Stimulated activated CD8-positive, alpha-beta memory T cell treated with anti-CD3 and anti-CD28 coated beads, Interleukin-7, amount 100 ng/mL, for 48 hours (primary cell): ENCODE measurements around the gene FARS2.

Source experiments
- DNase-seq, 2 donors: peaks; one replicate each; pipeline ENCODE4 v3.0.0-alpha.2; 2020; ENCODE audit warnings: low read depth in 1 of 2; ENCODE audit errors: extremely low read depth in 1 of 2

FARS2 gene

GRCh38 chr6:5316951-5317350 is 55.6 kb downstream of the FARS2 start:
- no peak for DNase-seq

GRCh38 chr6:5318617-5319272 is 57.4 kb downstream of the FARS2 start:
- DNase-seq: no peak

DNA sequence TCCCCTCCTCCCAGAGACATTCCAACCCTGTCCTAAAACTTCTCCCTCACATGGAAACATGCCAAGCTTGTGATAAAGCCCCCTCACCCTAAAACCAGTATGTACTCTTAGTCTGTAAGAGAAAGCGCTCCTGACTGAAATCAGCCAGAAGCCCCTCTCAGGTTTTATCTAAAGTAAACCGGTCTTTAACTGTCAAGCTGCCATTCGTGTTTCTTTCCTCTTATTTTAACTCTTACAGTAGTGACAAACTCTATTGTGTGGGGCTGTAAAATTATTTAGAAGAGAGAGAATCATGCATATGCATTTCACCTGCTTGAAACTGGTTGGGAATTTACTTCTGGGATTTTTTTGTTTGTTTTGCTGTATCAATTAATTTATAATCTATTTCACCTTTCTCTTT is 62.7 kb downstream of the FARS2 start:
- no peak for DNase-seq

GRCh38 chr6:5325173-5325572 is 63.9 kb downstream of the FARS2 start:
- DNase-seq: no peak

- no peak for DNase-seq
Measured at GRCh38 chr6:5326022-5326641, 64.8 kb downstream of the FARS2 start.

DNA sequence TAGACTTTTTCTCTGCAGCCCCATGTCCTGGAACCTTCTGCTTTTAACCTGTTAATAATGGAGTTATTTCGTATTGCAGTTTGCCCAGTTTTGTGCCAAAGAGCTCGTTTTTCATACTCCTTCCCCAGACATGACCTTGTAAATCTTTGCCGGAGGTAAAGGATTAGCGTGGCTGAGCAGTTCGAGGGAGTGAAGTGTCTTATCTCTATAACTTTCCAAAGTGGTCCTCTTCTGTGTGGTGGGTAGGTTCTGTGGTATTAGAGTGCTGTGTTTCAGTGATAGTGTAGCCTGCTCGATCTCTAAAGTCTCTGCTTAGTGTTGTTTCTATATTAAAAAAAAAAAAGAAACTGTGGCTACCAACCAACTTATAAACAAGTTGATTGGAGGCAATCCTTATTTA is 67.5 kb downstream of the FARS2 start:
- DNase-seq: no peak

GRCh38 chr6:5331845-5332442 is 70.6 kb downstream of the FARS2 start:
- DNase-seq: no peak

DNA sequence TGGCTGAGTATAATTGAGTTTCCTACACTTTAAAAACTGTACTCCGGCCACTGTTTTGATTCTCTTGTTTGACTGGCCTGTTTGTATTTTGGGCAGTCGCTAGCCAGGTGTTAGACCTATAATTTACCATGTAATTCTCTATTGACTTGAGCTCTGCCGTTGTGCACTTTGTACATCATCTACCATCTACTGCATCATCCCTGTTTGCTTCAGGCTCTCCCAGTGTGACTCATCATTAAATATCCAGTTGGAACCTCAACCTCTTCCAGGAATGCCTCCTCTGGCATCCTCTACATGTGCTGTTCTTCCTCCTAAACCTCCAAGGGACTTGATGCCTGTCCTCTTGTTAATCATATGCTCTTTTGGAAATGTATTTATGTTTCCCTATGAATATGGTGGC is 72.3 kb downstream of the FARS2 start:
- no peak for DNase-seq

- DNase-seq: no peak
Measured at GRCh38 chr6:5334341-5334740, 73.0 kb downstream of the FARS2 start.

DNA sequence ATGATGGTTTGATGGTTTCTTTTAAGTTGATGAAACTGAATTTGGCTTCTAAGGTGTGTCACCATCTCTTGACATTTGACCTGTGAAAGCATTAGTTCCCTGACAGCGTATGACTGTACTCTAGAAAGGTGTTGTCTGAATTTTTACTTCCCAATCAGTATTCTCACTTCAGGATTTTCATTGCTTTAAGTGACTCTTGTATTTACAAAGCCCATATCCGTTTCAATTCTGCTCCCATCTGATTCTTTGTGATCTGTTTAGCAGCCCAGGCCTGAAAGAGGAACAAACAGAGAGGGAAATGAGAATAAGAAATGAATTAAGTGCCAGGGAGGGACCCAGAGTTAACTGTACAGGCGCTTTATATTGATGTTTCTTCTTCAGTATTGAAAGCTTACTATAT is 73.7 kb downstream of the FARS2 start:
- DNase-seq: no peak

DNA sequence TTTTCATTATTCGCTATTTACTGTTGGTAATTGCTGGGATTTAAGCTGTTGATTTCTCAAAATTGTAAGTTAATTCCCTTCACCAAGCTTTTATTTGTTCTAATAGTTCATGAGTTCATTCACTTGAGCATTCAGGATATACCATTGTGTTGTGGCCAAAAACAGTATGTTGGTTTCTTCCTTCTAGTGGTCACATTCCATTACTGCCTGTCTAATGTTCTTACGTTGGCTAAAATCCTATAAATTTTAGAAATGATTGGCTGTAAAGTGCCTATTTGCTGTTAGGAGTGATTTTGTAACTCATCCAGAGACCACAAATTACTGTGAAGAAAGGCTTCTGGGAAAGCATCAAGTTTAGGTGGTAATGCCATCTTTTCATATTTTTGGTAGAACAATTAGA is 76.3 kb downstream of the FARS2 start:
- no peak for DNase-seq

GRCh38 chr6:5338177-5338960 is 77.1 kb downstream of the FARS2 start:
- DNase-seq: no peak

GRCh38 chr6:5339786-5340185 is 78.5 kb downstream of the FARS2 start:
- DNase-seq: no peak

- no peak for DNase-seq
Measured at GRCh38 chr6:5341845-5342244, 80.5 kb downstream of the FARS2 start.

- no peak for DNase-seq
Measured at GRCh38 chr6:5343998-5344397, 82.7 kb downstream of the FARS2 start.

GRCh38 chr6:5345324-5345723 is 84.0 kb downstream of the FARS2 start:
- DNase-seq: no peak

GRCh38 chr6:5351552-5352210 is 90.4 kb downstream of the FARS2 start:
- no peak for DNase-seq

DNA sequence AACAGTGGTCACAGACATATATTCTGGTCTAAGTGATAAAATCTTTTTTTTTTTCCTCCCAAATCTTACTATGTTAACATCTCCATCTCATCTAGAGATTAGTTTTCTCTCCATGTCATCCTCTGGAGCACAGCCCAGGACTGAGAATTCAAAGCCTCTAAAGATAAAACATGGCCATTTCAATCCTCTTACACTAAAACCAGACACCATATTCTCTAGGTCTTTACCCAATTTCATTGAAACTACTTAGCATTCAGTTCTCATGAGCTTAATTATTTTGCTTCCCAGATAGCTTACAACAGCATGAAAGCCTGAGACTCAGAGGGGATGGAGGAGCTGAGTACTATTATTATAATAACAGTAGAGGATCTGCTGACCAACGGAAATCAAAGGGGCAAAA is 92.7 kb downstream of the FARS2 start:
- no peak for DNase-seq

GRCh38 chr6:5357486-5357885 is 96.2 kb downstream of the FARS2 start:
- no peak for DNase-seq

DNA sequence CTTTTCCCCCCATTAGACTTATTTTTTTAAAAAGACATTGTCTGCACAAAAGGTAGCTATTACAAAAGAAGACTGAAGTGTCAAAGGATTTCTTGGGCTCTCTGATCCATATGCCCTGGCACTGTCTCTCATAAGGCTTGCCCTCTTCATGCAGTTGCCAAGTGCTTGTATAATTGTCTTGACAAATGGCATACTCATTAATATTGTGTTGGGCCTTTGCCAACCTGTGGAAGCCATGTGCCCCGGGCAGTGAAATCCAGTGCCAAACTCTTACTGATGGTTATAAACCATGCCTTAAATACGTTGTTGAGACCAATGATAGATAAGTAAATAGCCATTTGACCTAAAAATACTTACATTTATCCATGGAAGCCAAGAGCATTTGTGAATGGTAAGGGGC is 98.1 kb downstream of the FARS2 start:
- DNase-seq: no peak

GRCh38 chr6:5361396-5361795 is 100.1 kb downstream of the FARS2 start:
- no peak for DNase-seq
